Measurements from ENCODE around the gene C5orf47. TPM values are rescaled to one million over a fixed set of nuclear protein-coding genes. Genes with fewer than 3 reads are reported as not detected.

C5orf47 gene
- total and polyA plus RNA-seq, 2 donors (not counting 1 experiment from before 2014, with no cell fraction given), result not detected

DNA sequence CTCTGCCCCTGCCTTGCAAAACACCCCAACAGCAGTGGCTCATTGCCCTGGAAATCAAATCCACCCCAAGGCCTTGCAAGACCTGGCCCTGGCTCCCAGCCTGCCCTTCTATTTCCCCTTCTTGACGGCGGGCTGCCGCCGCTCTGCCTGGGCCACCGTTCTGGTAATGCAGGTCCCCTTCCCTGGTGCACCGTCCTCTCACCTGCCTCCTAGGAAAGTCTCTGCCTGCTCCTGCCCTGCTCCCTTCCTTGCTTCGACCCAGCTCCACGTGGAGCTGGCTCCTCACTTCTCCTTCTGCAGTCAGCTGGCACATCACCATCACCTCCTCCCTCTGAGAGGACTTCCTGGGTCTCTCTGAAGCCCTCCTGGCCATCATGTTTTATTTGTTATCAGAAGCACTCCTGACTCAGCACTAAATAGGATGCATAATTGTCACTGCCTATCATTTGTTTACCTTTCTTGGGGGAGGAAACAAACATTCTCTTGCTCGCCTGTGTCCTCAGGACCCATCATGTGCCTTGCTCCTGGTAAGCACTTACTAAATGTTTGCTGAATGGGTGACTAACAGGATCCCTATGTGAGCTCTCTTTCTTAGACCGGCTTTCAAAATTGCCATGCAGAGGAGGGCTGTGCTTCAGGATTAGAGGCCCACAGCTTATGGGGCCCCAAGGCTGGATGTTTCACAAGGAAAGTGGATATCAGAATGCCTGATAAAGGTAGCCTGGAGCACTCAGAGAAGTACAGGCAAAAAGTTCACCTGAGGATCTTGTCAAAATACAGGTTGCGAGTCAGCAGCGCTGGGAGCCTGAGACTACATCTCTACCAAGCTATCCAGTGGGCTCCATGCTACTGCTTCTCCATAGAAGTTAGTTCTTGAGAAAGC is 19.6 kb upstream of the C5orf47 start:
- H3K9me3 ChIP-seq (ENCODE audit: control insufficient read depth, insufficient read depth, low read depth, low read length), result no peaks in the 10 kb centered on the region
- no peaks in the 10 kb centered on the region for H4K20me1 ChIP-seq (ENCODE audit: control insufficient read depth, extremely low read depth, insufficient read depth, low read length)
- H3K9ac ChIP-seq (ENCODE audit: insufficient read depth, low read length), result no peak overlapping the region
- H3K79me2 ChIP-seq (ENCODE audit: control insufficient read depth, insufficient read depth, low read length), result no peaks in the 10 kb centered on the region
- no peaks in the 10 kb centered on the region for H3K27me3 ChIP-seq (ENCODE audit: control insufficient read depth, insufficient read depth, low read length)
- H3K4me1 ChIP-seq (ENCODE audit: control insufficient read depth, extremely low read depth, insufficient read depth, low read length), result no peaks in the 10 kb centered on the region
- no peaks in the 10 kb centered on the region for H3K36me3 ChIP-seq (ENCODE audit: control insufficient read depth, insufficient read depth, low read length)
- no peak overlapping the region for H3K4me2 ChIP-seq (ENCODE audit: extremely low read depth, insufficient read depth, low read length)
- H2AFZ ChIP-seq (ENCODE audit: low read length), result no peak overlapping the region
- H3K4me3 ChIP-seq (replicated peaks in 1 of 4; ENCODE audit: control extremely low read depth in 1 of 4, insufficient read depth in 1 of 4, low read depth in 3 of 4, low read length in 4 of 4), result no peak overlapping the region
- peak; percentile 38 to 67 for DNase-seq (ENCODE audit: low read depth in 2 of 2)
- TF ChIP-seq EZH2 (IDR thresholded peaks at IDR 0.05; ENCODE audit: low read length, missing control alignments), result no peak
- H3K27ac ChIP-seq (ENCODE audit: insufficient read depth, low read length), result no peak overlapping the region

DNA sequence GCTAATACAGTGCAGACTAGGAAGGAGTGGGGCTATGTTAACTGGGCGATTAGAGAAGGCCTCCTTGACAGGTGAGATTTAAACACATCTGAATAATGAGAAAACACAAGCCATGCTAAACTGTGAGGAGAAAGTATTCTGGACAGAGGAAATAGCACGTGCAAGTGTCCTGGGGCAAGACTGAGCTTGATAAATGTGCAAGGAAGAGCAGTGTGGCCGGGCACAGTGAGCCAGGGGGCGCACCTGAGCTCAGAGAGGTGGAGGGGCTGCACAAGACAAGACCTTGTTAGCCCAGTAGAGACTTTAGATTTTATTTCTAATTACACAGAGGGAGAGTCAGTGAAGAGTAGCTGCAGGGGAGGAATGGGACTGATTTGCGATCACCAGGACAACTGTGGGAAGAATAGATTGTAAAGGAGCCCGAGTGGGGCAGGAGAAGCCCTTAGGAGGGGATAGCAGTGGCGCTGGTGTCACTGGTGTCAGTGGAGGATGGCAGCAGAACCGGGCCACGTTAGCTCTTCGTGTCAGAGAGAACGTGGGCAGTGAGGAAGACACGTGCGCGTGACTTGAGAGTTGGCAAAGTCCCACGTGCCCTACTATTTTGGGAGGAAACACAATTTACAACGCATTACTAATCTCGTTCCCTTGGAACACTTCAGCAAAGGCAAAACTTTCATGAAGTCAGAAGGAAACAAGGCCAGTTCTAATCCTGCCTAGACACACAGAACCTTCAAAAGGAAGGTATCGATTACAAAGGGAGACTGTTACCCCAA is 17.9 kb upstream of the C5orf47 start:
- Histone ChIP-seq H3K4me1 (ENCODE audit: control insufficient read depth, extremely low read depth, insufficient read depth, low read length) (no peaks in the 10 kb centered on the region), H4K20me1 (ENCODE audit: control insufficient read depth, extremely low read depth, insufficient read depth, low read length) (no peaks in the 10 kb centered on the region), H3K4me3 (replicated peaks in 1 of 4; ENCODE audit: control extremely low read depth in 1 of 4, insufficient read depth in 1 of 4, low read depth in 3 of 4, low read length in 4 of 4) (no peak overlapping the region), H3K36me3 (ENCODE audit: control insufficient read depth, insufficient read depth, low read length) (no peaks in the 10 kb centered on the region), H3K27me3 (ENCODE audit: control insufficient read depth, insufficient read depth, low read length) (no peaks in the 10 kb centered on the region), H3K9me3 (ENCODE audit: control insufficient read depth, insufficient read depth, low read depth, low read length) (no peaks in the 10 kb centered on the region), H3K27ac (ENCODE audit: insufficient read depth, low read length) (no peak overlapping the region), H3K4me2 (ENCODE audit: extremely low read depth, insufficient read depth, low read length) (no peak overlapping the region), H2AFZ (ENCODE audit: low read length) (no peak overlapping the region), H3K9ac (ENCODE audit: insufficient read depth, low read length) (no peak overlapping the region), H3K79me2 (ENCODE audit: control insufficient read depth, insufficient read depth, low read length) (no peaks in the 10 kb centered on the region)
- no peak for TF ChIP-seq EZH2 (IDR thresholded peaks at IDR 0.05; ENCODE audit: low read length, missing control alignments)
- TF ChIP-seq, protein P1, sequence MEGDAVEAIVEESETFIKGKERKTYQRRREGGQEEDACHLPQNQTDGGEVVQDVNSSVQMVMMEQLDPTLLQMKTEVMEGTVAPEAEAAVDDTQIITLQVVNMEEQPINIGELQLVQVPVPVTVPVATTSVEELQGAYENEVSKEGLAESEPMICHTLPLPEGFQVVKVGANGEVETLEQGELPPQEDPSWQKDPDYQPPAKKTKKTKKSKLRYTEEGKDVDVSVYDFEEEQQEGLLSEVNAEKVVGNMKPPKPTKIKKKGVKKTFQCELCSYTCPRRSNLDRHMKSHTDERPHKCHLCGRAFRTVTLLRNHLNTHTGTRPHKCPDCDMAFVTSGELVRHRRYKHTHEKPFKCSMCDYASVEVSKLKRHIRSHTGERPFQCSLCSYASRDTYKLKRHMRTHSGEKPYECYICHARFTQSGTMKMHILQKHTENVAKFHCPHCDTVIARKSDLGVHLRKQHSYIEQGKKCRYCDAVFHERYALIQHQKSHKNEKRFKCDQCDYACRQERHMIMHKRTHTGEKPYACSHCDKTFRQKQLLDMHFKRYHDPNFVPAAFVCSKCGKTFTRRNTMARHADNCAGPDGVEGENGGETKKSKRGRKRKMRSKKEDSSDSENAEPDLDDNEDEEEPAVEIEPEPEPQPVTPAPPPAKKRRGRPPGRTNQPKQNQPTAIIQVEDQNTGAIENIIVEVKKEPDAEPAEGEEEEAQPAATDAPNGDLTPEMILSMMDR (conservative IDR thresholded peaks at IDR 0.05 in 1 of 2, IDR thresholded peaks at IDR 0.05 in 1 of 2; ENCODE audit: low read depth in 1 of 2, low read length in 2 of 2), result no peak
- no peak for DNase-seq (ENCODE audit: low read depth in 2 of 2)

DNA sequence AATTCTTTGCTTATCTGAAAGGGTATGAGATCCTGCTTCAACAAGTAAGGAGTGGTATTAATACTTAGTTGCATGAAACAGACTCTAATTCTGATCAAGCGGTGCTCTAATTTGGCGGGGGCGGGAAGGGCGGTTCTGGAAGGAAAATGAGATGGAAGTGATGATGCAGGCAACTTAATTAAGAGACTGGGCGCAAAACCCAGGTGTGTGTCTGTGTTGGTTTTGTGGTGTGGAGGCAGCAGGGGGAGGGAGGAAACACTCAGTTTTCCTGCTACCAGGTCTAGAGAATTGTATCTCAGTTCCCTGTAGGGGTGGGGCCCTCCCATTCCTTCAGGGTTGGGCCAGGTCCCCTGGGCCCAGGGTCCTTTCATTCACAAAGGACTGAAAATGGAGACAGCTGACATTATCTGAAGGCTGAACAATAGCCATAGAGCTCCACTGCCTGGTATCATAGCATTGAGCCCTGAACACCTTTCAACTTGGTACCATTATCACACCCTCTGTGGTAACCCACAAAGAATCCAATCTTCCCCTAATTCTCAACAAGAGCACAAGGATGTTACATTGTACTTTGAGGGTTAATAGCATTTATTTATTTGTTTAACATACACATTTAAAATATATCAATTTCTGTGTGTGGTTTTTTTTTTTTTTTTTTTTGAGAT is 17.2 kb upstream of the C5orf47 start:
- H3K36me3 ChIP-seq (ENCODE audit: control insufficient read depth, insufficient read depth, low read length), result no peaks in the 10 kb centered on the region
- TF ChIP-seq EZH2 (IDR thresholded peaks at IDR 0.05; ENCODE audit: low read length, missing control alignments), result no peak
- TF ChIP-seq, protein P1 (conservative IDR thresholded peaks at IDR 0.05 in 1 of 2, IDR thresholded peaks at IDR 0.05 in 1 of 2; ENCODE audit: low read depth in 1 of 2, low read length in 2 of 2), result no peak

More for the DNA sequence above, 17.2 kb upstream of the C5orf47 start:
- Histone ChIP-seq H4K20me1 (ENCODE audit: control insufficient read depth, extremely low read depth, insufficient read depth, low read length) (no peaks in the 10 kb centered on the region), H3K27me3 (ENCODE audit: control insufficient read depth, insufficient read depth, low read length) (no peaks in the 10 kb centered on the region), H2AFZ (ENCODE audit: low read length) (no peak overlapping the region), H3K27ac (ENCODE audit: insufficient read depth, low read length) (no peak overlapping the region), H3K4me2 (ENCODE audit: extremely low read depth, insufficient read depth, low read length) (no peak overlapping the region), H3K9ac (ENCODE audit: insufficient read depth, low read length) (no peak overlapping the region), H3K79me2 (ENCODE audit: control insufficient read depth, insufficient read depth, low read length) (no peaks in the 10 kb centered on the region), H3K9me3 (ENCODE audit: control insufficient read depth, insufficient read depth, low read depth, low read length) (no peaks in the 10 kb centered on the region), H3K4me3 (replicated peaks in 1 of 4; ENCODE audit: control extremely low read depth in 1 of 4, insufficient read depth in 1 of 4, low read depth in 3 of 4, low read length in 4 of 4) (no peak overlapping the region), H3K4me1 (ENCODE audit: control insufficient read depth, extremely low read depth, insufficient read depth, low read length) (no peaks in the 10 kb centered on the region)
- DNase-seq (ENCODE audit: low read depth in 2 of 2), result no peak

Data from fibroblast of lung (primary cell).